Amniotic stem cell (primary cell): ENCODE data around the gene GALNT3.

ENCODE experiments used
- DNase-seq: peaks from one replicate; lab custom pipeline; 2025; lab: John Stamatoyannopoulos, UW

The GALNT3 gene

DNA sequence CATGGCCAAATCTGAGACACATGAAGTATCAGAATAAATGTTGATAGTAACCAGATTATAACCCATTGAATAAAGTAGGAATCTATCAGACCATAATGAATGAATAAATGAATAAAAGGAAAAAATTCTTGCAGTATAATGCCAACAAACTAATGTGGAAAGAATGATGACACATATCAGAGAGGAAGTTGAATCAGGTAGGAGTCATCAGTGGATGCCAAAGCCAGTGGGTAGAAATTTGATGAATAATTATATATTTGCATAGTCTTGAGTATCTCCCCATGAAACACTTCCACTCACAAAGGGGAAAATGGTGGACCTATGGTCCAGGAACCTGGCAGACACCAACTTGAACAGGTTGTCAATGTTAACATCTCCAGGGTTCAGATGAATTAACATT lies 68.6 kb downstream of the GALNT3 start:
- peak; percentile 57 for DNase-seq

DNA sequence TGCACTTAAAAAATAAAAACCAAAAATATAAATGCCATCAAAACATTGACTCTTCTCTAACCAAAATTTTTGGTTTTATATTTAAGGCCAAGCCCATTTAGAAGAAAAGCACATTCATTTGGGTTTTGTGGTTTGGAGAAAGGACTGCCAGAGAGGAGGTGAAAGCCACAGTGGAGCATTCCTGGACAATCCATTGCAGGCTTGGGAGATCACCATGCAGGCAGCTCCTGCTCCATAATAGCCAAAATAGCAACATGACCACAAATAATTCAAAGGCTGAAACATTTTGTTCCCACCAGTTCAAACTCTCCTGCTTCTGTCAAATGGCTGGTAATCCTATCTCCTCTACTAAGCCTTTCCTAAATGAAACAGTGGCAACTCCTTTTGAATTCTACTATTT lies 73.5 kb downstream of the GALNT3 start:
- peak; percentile 4 for DNase-seq

DNA sequence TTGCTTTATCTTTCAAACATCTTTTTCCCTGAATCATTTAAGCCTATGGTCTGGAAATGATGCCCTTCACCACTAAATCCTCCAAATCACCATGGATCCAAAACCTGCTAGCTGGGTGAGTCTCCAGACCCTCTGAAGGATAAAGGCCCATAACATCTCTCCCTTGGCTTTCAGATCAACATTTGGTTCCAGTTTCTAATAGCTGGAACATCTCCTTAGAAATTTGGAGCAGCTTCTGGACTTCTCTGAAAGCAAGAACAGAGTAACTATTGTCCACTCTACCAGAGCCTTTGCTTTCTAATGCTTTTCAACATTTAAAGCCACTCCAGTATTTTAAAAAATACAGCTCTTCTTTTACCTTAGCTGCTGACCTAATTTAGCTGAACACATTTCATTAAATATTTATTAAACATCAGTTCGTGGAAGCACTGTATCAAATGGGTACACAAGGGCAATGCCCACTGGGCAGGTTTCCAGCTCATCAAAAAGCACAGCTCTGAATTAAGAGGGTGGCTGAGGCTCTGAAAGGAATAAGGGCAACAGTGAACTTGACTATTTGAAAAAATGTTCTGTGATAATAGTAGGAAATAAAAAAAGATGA lies 75.3 kb downstream of the GALNT3 start:
- no peak for DNase-seq

DNA sequence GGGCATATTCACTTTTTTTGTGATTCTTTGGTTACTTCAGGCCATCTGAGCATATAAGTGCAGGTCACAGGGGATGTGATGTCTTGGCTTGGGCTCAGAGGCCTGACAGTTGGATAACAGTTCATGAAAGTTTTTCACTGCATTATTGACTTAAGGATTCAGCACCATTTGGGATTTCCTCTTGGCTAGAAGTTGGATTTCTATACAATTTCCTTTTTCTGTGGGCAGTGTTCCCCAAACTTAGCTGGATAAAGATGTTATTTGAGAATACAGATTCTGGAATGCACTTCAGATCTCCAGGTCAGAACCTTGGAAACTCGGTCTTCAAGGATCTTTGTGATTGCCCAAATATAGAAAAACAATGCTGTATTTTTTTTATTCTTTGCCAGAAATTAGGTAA lies 78.0 kb downstream of the GALNT3 start:
- no peak for DNase-seq

DNA sequence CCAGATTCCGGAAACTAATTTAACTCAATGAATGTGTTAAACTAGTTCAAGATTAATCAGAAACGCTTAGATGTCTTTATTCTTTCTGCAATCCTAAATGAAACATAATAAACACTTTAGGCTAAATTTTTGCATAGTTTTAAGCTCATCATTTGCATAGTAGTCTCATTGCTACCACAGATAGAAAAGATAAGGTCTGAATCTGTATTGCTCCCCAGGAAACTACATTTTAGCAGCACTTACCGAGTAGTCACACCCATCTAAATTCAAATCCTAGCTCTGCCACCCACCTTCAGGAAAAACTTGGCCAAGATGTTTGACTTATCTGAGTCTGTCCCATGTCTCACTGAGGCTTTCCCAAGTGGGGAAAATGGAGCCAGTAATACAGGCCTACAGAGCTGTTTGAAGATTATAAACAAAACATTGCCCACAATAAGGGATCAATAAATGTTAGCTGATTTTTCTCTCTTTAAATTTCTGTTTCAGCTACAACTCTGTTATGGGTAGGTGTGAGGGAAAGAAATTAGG lies 87.0 kb downstream of the GALNT3 start:
- no peak for DNase-seq

DNA sequence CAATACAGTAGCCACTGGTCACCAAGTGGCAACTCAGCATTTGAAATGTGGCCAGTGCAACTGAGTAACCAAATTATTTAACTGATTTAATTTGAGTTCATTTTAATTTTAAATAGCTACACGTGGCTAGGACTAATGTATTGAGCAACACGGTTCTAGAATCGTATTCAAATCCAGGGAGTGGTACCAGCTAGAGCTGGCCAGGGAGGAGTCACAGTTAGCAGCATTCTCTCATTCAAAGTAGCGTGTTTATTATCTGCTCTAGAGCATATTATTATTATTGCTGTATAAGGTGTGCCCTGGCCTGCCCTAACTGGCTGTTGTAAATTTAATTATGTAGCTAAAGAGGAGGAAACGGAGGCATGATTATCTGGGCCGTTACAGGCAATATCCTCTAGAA lies 92.9 kb downstream of the GALNT3 start:
- DNase-seq: no peak

DNA sequence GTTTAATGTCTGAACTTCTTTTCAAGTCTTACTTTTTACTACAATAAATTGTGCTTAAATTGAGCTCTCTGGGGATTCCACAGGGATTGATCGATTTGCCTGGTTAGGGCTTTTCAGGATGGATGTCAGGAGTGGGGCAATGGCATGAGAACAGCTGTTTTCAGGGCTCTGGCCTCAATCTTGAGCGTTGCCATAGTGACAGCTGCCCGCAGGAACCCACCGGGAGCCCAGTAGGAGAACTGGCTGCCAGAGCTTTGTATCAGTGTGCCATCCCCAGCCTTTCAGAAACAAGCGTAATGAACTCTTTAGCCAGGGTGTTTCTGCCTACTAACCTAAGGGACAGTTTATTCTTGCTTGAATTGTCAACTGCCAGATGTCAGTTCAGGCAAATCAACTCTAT lies 93.5 kb downstream of the GALNT3 start:
- DNase-seq: no peak

DNA sequence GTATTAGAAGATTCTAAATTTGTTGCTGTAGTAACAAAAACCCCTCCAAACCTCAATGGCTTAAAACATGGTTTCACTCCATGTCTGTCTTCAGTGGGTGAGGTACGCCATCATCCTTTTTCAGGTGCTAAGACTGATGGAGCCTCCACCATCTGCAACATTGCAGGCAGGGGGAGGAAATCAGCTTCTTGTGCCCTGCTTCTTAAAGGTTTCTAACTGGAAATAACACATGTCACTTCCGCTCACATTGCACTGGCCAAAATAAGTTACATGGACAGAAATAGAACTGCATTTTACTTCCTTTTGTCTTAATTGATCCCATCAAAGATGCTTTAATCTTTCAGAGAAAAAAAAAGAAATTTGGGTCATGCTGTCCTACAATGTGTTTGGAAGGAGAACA lies 94.1 kb downstream of the GALNT3 start:
- DNase-seq: no peak

DNA sequence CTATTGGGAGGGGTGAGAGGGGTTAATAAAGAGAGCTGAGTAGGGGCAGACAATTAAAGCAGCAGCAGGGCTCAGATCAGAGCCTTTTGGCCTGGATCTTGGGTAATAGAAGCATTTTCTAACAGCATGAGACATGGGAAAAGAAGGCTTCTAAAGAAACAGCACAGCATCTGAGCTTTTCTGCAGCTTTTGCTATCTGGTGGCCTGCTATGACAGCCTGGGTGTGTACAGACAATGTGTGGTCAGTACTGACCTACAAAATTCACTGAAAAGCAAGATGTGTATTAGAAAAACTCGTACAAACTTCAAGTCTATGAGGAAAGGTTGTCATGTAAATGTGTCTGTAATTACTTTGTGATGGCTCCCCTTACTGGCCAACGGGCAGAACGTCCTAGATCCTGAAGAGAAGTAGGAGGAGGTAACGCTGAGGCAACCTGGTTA lies 95.6 kb downstream of the GALNT3 start:
- DNase-seq: peak; percentile 7

DNA sequence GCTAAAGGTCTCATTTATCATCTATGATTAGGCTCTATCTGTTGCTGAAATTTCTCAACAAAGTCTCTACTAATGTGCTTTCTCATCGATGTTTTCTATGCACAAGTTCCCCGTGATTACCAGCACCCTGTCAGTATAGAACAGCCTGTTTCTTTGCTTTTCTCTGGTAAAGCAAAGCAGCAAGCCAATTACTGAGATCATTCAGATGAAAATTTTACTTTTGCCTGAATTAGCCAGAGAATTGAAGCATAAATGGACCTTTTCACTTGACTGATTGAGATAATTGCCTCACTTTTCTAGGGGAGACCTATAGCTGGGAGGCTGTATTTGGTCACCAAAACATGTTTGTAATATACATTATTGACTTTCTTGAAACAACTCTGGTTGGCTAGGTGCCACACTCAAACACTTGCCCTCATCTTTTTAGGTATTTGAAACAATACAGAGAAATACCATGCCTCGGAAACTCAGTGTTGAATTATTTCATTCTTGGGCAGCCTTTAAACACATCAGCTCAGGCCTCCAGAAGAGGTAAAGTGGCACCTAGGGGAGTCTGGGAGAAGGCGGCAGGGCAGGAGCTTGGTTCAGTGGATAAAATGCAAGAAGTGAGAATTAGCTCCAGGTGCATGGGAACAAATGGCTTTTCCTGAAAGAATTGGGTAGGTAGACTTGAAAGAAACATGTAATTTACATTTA lies 96.2 kb downstream of the GALNT3 start:
- no peak for DNase-seq
